Measurements from ENCODE around the gene TMPRSS4.

DNA sequence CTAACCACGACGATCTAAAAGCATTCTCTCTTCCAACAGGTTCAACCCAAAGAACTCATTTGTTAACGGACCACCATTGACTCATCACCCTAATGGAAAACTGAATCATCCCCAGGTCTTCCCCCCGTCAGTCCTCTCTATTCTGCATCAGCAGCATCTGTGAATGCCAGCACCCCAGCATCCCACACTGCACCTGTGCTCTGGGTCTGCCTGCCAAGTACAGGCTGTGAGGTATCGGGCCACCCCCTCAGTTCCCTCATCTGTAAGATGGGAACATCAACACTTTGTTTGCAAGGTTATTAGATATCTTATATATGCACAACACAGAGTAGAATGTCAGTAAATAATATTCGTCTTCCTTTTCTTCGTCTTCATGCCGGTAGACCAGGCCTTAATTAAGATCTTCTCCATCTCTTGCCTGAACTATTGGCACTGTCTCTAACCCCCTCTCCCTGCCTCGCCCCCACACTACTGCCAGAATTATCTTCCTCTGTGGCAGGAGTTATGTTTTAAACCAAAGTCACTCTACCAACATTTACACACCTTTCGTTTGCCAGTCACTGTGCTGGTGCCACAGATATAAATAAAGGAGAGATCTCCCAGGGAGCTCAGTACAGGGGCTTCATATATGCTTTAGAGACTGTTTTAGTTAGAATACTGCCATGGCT lies 7.8 kb upstream of the TMPRSS4 start:
- TF ChIP-seq, protein P1, sequence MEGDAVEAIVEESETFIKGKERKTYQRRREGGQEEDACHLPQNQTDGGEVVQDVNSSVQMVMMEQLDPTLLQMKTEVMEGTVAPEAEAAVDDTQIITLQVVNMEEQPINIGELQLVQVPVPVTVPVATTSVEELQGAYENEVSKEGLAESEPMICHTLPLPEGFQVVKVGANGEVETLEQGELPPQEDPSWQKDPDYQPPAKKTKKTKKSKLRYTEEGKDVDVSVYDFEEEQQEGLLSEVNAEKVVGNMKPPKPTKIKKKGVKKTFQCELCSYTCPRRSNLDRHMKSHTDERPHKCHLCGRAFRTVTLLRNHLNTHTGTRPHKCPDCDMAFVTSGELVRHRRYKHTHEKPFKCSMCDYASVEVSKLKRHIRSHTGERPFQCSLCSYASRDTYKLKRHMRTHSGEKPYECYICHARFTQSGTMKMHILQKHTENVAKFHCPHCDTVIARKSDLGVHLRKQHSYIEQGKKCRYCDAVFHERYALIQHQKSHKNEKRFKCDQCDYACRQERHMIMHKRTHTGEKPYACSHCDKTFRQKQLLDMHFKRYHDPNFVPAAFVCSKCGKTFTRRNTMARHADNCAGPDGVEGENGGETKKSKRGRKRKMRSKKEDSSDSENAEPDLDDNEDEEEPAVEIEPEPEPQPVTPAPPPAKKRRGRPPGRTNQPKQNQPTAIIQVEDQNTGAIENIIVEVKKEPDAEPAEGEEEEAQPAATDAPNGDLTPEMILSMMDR (IDR thresholded peaks at IDR 0.05), result no peak
- no peak for TF ChIP-seq EZH2phosphoT487 (IDR thresholded peaks at IDR 0.05; ENCODE audit: borderline replicate concordance, low read depth)
- TF ChIP-seq EP300 (IDR thresholded peaks at IDR 0.05; ENCODE audit: borderline replicate concordance in 1 of 2, low read depth in 1 of 2, low read length in 1 of 2), result no peak
- no peak for TF ChIP-seq USF2 (IDR thresholded peaks at IDR 0.05; ENCODE audit: borderline replicate concordance, low read depth, low read length)
- no peak for TF ChIP-seq RAD21 (IDR thresholded peaks at IDR 0.05; ENCODE audit: low read length)
- TF ChIP-seq NFIC (IDR thresholded peaks at IDR 0.05; ENCODE audit: borderline replicate concordance), result no peak
- TF ChIP-seq YY1 (IDR thresholded peaks at IDR 0.05; ENCODE audit: low read depth), result no peak
- no peak for TF ChIP-seq MAX (IDR thresholded peaks at IDR 0.05; ENCODE audit: low read depth)
- TF ChIP-seq POLR2AphosphoS5 (IDR thresholded peaks at IDR 0.05; ENCODE audit: low read depth, low read length), result no peak
- TF ChIP-seq, protein P2, sequence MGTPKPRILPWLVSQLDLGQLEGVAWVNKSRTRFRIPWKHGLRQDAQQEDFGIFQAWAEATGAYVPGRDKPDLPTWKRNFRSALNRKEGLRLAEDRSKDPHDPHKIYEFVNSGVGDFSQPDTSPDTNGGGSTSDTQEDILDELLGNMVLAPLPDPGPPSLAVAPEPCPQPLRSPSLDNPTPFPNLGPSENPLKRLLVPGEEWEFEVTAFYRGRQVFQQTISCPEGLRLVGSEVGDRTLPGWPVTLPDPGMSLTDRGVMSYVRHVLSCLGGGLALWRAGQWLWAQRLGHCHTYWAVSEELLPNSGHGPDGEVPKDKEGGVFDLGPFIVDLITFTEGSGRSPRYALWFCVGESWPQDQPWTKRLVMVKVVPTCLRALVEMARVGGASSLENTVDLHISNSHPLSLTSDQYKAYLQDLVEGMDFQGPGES (IDR thresholded peaks at IDR 0.05; ENCODE audit: low read depth, low read length), result no peak
- no peak for TF ChIP-seq GATA2 (CRISPR knock-in tag; IDR thresholded peaks at IDR 0.05)
- TF ChIP-seq ZBTB33 (IDR thresholded peaks at IDR 0.05; ENCODE audit: borderline replicate concordance, low read depth), result no peak
- no peak for TF ChIP-seq REST (IDR thresholded peaks at IDR 0.05; ENCODE audit: low read depth, low read length)

All from SK-N-SH (cell line).